Natural killer cell (primary cell): ENCODE results near the gene DES. TPM values are rescaled to one million over a fixed set of nuclear protein-coding genes. Genes with fewer than 3 reads are reported as not detected.

ENCODE experiments used
- ATAC-seq, 3 donors: fragments of 150-1000 bp in 2 of 3; fragments of 200-7000 bp in 1 of 3; cut with Tn5 transposase; 1 replicate in 1 of 3; 2 replicates in 2 of 3; pipeline ENCODE4 v1.10.0; 2021; ENCODE audit warnings: mild to moderate bottlenecking in 2 of 3, moderate library complexity in 2 of 3
- DNase-seq, 2 donors: peaks; one replicate each; pipeline versions ENCODE4 v3.0.0 to v3.0.0-alpha.2; 2013 to 2021; ENCODE audit warnings: mixed read lengths in 1 of 2
- H3K27ac ChIP-seq: one replicate; pipeline ENCODE4 v1.5.1; 2013; ENCODE audit warnings: mild to moderate bottlenecking, low read length
- H3K27me3 ChIP-seq: one replicate; pipeline ENCODE4 v1.6.1; 2013; ENCODE audit warnings: low read length; ENCODE audit not compliant: control insufficient read depth, insufficient read depth
- H3K36me3 ChIP-seq: one replicate; pipeline ENCODE4 v1.6.1; 2013; ENCODE audit warnings: low read length; ENCODE audit not compliant: control insufficient read depth, insufficient read depth
- H3K4me1 ChIP-seq: one replicate; pipeline ENCODE4 v1.6.1; 2013; ENCODE audit warnings: low read length; ENCODE audit not compliant: control insufficient read depth, insufficient read depth
- H3K4me3 ChIP-seq: one replicate; pipeline ENCODE4 v1.5.1; 2013; ENCODE audit warnings: low read length
- H3K9me3 ChIP-seq: one replicate; pipeline ENCODE4 v1.6.1; 2013; ENCODE audit warnings: low read length; ENCODE audit not compliant: control insufficient read depth, insufficient read depth
- H3K27ac Mint-ChIP-seq, 2 donors: one replicate each; pipeline ENCODE4 v1.8.0; 2022; ENCODE audit warnings: mild to moderate bottlenecking in 2 of 2, mixed read lengths in 2 of 2, moderate library complexity in 1 of 2
- H3K27me3 Mint-ChIP-seq, 2 donors: one replicate each; pipeline ENCODE4 v1.8.0; 2022; ENCODE audit warnings: low read depth in 2 of 2, mixed read lengths in 2 of 2
- H3K36me3 Mint-ChIP-seq: one replicate; pipeline ENCODE4 v1.8.0; 2022; ENCODE audit warnings: mixed read lengths
- H3K4me1 Mint-ChIP-seq, 2 donors: one replicate each; pipeline ENCODE4 v1.8.0; 2022; ENCODE audit warnings: mixed read lengths in 2 of 2
- H3K4me3 Mint-ChIP-seq: one replicate; pipeline ENCODE4 v1.8.0; 2022; ENCODE audit warnings: mild to moderate bottlenecking, moderate library complexity, mixed read lengths
- H3K9me3 Mint-ChIP-seq, 2 donors: one replicate each; pipeline ENCODE4 v1.8.0; 2022; ENCODE audit warnings: mixed read lengths in 2 of 2
- CTCF ChIP-seq: fragments of 200-600 bp; IDR thresholded peaks from one replicate; pipeline ENCODE4 v1.8.0; 2022; ENCODE audit warnings: antibody characterized with exemption
- WGBS: methylation state at CpG from one replicate; pipeline ENCODE4 v1.1.7; 2013; ENCODE audit warnings: missing lambda C conversion rate; ENCODE audit not compliant: insufficient coverage; 5-methylcytosine and 5-hydroxymethylcytosine counted together
- intact Hi-C: fragments of 100-400 bp; cut with micrococcal nuclease; formaldehyde crosslinking; loops from one replicate; pipeline ENCODE4 v1.14.2; 2022
- total RNA-seq, 4 donors: library from RNA; stranded (reverse); fragments of 120-200 nt in 1 of 4; gene quantifications; one replicate each; pipeline versions ENCODE4 v1.2.3 to v1.2.4, GENCODE V29; 2013 to 2022

The DES gene
- total RNA-seq, 3 donors from 2014 or later (not counting 1 experiment from before 2014, with no cell fraction given) = not detected

- no peak overlapping the region for H3K27ac Mint-ChIP-seq
- Histone ChIP-seq H3K4me1 (no peaks in the 10 kb centered on the region), H3K27ac (no peak overlapping the region), H3K9me3 (no peaks in the 10 kb centered on the region), H3K27me3 (no peaks in the 10 kb centered on the region), H3K36me3 (no peaks in the 10 kb centered on the region), H3K4me3 (no peak overlapping the region)
- no peaks in the 10 kb centered on the region for H3K36me3 Mint-ChIP-seq
- WGBS = 94% methylated on average over 20 of the region's 21 CpGs
- H3K4me3 Mint-ChIP-seq = no peak overlapping the region
- DNase-seq = no peak
- no peak for TF ChIP-seq CTCF
- intact Hi-C loops = no loop called here
- peaks cover 0 to 3% of the 10 kb centered on the region in 2 donors for H3K27me3 Mint-ChIP-seq
- H3K9me3 Mint-ChIP-seq = no peaks in the 10 kb centered on the region
- no peak for ATAC-seq
- H3K4me1 Mint-ChIP-seq = no peaks in the 10 kb centered on the region
These were observed 46.3 kb downstream of the DES start for GRCh38 chr2:219464286-219465032.

- no peak for ATAC-seq
- Mint-ChIP-seq H3K27me3 (peaks cover 0 to 3% of the 10 kb centered on the region in 2 donors), H3K27ac (no peak overlapping the region), H3K36me3 (no peaks in the 10 kb centered on the region), H3K9me3 (no peaks in the 10 kb centered on the region), H3K4me1 (no peaks in the 10 kb centered on the region), H3K4me3 (no peak overlapping the region)
- no peaks in the 10 kb centered on the region for H3K4me1 ChIP-seq
- 90% methylated on average over 47 of the region's 47 CpGs for WGBS
- no peaks in the 10 kb centered on the region for H3K27me3 ChIP-seq
- DNase-seq = no peak
- TF ChIP-seq CTCF = no peak
- H3K27ac ChIP-seq = no peak overlapping the region
- intact Hi-C loops = no loop called here
- H3K9me3 ChIP-seq = no peaks in the 10 kb centered on the region
- H3K36me3 ChIP-seq = no peaks in the 10 kb centered on the region
- no peak overlapping the region for H3K4me3 ChIP-seq
These were observed 47.7 kb downstream of the DES start for GRCh38 chr2:219465659-219466561.

GRCh38 chr2:219466816-219467735 is 48.9 kb downstream of the DES start:
- H3K36me3 Mint-ChIP-seq = no peaks in the 10 kb centered on the region
- no peak overlapping the region for H3K4me3 Mint-ChIP-seq
- Histone ChIP-seq H3K36me3 (no peaks in the 10 kb centered on the region), H3K27me3 (no peaks in the 10 kb centered on the region), H3K9me3 (no peaks in the 10 kb centered on the region), H3K4me3 (no peak overlapping the region), H3K27ac (no peak overlapping the region), H3K4me1 (no peaks in the 10 kb centered on the region)
- peaks cover 0 to 3% of the 10 kb centered on the region in 2 donors for H3K27me3 Mint-ChIP-seq
- WGBS = 87% methylated on average over 28 of the region's 28 CpGs
- no peaks in the 10 kb centered on the region for H3K4me1 Mint-ChIP-seq
- H3K27ac Mint-ChIP-seq = no peak overlapping the region
- ATAC-seq (no peak), DNase-seq (no peak)
- TF ChIP-seq CTCF = no peak
- intact Hi-C loops = no loop called here
- no peaks in the 10 kb centered on the region for H3K9me3 Mint-ChIP-seq
